Retinal pigment epithelial cell (primary cell): ENCODE measurements around the gene AMDHD2.

ENCODE experiments used
- DNase-seq: peaks from one replicate; pipeline ENCODE4 v3.0.0-alpha.2; 2010; ENCODE audit warnings: low read depth
- H3K4me3 ChIP-seq: 2 replicates; pipeline ENCODE4 v1.5.1; 2011; ENCODE audit warnings: mild to moderate bottlenecking, low read length, control low read depth, moderate library complexity
- TF ChIP-seq, protein P1 (sequence below): conservative IDR thresholded peaks from 2 replicates; pipeline ENCODE4 v1.5.1; 2011; ENCODE audit warnings: low read depth, low read length, control low read depth, inconsistent platforms

AMDHD2 gene

GRCh38 chr16:2496223-2497115 is 23.7 kb upstream of the AMDHD2 start:
- TF ChIP-seq, protein P1, sequence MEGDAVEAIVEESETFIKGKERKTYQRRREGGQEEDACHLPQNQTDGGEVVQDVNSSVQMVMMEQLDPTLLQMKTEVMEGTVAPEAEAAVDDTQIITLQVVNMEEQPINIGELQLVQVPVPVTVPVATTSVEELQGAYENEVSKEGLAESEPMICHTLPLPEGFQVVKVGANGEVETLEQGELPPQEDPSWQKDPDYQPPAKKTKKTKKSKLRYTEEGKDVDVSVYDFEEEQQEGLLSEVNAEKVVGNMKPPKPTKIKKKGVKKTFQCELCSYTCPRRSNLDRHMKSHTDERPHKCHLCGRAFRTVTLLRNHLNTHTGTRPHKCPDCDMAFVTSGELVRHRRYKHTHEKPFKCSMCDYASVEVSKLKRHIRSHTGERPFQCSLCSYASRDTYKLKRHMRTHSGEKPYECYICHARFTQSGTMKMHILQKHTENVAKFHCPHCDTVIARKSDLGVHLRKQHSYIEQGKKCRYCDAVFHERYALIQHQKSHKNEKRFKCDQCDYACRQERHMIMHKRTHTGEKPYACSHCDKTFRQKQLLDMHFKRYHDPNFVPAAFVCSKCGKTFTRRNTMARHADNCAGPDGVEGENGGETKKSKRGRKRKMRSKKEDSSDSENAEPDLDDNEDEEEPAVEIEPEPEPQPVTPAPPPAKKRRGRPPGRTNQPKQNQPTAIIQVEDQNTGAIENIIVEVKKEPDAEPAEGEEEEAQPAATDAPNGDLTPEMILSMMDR, result no peak
- no peak overlapping the region for H3K4me3 ChIP-seq
- DNase-seq, result no peak

DNA sequence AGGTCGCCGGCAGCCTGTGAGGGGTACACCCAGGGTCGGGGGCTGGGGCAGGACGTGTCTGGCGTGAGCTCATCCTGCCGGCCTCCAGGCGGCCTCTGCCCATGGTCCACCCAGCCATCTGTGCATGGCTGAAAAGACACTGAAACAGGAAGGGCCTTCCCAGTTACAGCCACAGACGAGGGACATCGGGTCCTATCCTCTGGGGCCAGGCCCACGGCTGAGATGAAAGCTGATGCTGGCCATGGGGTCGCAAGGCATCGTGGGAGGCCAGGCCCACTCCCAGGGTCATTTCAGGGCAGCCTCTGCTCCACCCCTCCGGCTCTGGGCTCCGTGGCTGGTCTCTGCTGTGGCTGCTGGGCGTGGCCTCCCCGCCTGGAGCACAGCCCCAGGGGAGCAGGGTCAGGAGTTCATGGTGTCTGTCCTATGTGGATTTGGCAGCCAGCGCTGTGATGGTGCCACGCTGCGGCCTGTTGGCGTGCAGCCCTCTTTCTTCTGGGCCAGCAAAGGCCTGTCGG is 23.0 kb upstream of the AMDHD2 start:
- TF ChIP-seq, protein P1, result no peak
- H3K4me3 ChIP-seq, result no peak overlapping the region
- no peak for DNase-seq

GRCh38 chr16:2497695-2498484 is 22.3 kb upstream of the AMDHD2 start:
- DNase-seq, result no peak
- no peak overlapping the region for H3K4me3 ChIP-seq
- TF ChIP-seq, protein P1, result no peak

GRCh38 chr16:2498531-2499253 is 21.5 kb upstream of the AMDHD2 start:
- TF ChIP-seq, protein P1, result no peak
- no peak for DNase-seq
- no peak overlapping the region for H3K4me3 ChIP-seq

DNA sequence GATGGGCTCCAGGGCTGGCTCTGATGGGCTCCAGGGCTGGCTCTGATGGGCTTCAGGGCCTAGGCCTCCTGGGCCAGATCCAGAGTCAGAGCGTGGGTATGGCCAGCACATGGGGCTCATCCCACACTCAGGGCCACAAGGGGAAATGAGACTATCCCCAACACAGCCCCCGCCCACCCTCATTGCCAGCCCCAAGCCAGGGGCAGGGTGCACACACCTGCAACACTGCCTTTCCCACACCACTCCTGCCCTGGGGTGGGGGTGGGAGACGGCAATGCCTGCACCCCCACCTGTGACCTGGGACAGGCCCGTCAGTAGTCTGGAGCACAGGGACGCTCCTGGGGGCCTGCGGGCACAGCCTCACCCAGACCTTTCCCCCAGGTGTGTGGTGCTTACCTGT is 20.7 kb upstream of the AMDHD2 start:
- TF ChIP-seq, protein P1, result no peak
- no peak for DNase-seq
- no peak overlapping the region for H3K4me3 ChIP-seq

GRCh38 chr16:2499890-2500429 is 20.2 kb upstream of the AMDHD2 start:
- DNase-seq, result no peak
- H3K4me3 ChIP-seq, result no peak overlapping the region
- TF ChIP-seq, protein P1, result no peak
